Cardiac fibroblast (primary cell): Measurements from ENCODE around the gene C3orf18.

Experiments
- DNase-seq, 2 donors: peaks; one replicate each; pipeline versions ENCODE4 v3.0.0 to v3.0.0-alpha.2; 2010; ENCODE audit warnings: low read depth in 2 of 2
- H3K4me3 ChIP-seq, 2 donors: replicated peaks in 1 of 2; 1 replicate in 1 of 2; 2 replicates in 1 of 2; pipeline ENCODE4 v1.5.1; 2011; ENCODE audit warnings: low read depth in 2 of 2, low read length in 2 of 2, mild to moderate bottlenecking in 2 of 2, moderate library complexity in 1 of 2
- TF ChIP-seq, protein P1 (sequence below): IDR thresholded peaks from one replicate; pipeline ENCODE4 v1.5.1; 2011; ENCODE audit warnings: low read depth, mild to moderate bottlenecking, low read length, inconsistent platforms

The C3orf18 gene

DNA sequence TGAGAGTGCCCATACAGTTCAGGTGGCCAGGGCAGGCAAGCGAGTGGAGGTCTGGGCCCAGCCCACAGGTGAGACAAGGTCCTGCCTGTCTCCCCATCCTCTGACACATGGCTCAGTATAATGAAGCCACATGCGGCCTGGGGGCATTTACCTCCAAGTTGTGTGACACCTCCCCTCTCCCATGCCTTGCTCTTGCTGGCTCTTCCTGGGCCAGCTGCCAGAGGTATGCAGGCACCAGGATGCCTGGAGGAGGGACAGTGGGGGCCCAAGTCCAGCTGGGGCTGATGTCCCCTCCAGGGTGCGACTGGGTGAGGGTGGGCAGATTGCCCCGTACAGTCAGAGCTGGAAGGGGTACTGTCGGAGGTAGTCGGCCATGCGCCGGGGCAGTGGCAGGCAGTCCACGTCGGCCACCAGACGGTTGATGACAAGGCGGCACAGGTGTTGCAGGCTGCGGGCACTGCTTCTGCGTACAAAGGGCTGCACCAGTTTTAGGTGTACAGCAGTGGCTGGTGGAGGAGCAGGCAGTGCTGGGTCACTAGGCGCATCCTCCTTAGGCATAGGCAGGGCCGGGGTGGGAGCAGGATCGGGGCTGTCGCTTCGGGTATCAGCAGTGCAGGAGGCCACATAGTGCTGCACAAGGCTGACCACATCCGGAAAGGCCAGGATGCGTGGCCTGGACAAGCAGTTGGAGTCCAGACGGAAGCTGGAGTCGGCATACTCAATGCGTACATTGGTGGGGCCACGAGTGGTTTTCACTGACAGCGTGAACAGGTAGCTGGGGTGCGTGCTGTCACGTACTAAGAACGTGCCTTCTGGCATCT, 39.9 kb upstream of the C3orf18 start:
- DNase-seq, result no peak
- TF ChIP-seq, protein P1, sequence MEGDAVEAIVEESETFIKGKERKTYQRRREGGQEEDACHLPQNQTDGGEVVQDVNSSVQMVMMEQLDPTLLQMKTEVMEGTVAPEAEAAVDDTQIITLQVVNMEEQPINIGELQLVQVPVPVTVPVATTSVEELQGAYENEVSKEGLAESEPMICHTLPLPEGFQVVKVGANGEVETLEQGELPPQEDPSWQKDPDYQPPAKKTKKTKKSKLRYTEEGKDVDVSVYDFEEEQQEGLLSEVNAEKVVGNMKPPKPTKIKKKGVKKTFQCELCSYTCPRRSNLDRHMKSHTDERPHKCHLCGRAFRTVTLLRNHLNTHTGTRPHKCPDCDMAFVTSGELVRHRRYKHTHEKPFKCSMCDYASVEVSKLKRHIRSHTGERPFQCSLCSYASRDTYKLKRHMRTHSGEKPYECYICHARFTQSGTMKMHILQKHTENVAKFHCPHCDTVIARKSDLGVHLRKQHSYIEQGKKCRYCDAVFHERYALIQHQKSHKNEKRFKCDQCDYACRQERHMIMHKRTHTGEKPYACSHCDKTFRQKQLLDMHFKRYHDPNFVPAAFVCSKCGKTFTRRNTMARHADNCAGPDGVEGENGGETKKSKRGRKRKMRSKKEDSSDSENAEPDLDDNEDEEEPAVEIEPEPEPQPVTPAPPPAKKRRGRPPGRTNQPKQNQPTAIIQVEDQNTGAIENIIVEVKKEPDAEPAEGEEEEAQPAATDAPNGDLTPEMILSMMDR, result no peak
- H3K4me3 ChIP-seq, result no peak overlapping the region

- TF ChIP-seq, protein P1, result no peak
- H3K4me3 ChIP-seq, result no peak overlapping the region
- DNase-seq, result no peak
Observed at GRCh38 chr3:50606596-50606995, 39.0 kb upstream of the C3orf18 start.

DNA sequence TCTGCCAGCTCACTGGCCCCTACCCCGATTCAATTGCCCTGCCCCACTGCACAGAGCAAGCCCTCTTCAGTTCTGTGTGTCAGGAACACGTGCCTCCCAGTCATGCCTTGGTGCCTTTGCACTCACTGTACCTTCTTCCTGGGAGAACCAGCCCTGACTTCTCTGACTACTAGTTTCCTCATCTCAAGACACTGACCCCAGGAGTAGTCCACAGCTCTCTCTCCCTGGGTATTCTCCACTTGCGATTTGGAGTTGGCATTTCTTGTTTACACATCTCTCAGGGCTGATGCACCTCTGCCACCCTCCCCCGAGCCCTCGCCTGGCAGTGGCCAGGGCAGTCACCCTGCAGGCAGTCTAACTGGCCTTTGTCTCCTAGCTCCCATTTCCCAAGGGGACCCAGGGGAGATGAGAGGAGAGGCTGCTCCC, 38.4 kb upstream of the C3orf18 start:
- no peak overlapping the region for H3K4me3 ChIP-seq

DNA sequence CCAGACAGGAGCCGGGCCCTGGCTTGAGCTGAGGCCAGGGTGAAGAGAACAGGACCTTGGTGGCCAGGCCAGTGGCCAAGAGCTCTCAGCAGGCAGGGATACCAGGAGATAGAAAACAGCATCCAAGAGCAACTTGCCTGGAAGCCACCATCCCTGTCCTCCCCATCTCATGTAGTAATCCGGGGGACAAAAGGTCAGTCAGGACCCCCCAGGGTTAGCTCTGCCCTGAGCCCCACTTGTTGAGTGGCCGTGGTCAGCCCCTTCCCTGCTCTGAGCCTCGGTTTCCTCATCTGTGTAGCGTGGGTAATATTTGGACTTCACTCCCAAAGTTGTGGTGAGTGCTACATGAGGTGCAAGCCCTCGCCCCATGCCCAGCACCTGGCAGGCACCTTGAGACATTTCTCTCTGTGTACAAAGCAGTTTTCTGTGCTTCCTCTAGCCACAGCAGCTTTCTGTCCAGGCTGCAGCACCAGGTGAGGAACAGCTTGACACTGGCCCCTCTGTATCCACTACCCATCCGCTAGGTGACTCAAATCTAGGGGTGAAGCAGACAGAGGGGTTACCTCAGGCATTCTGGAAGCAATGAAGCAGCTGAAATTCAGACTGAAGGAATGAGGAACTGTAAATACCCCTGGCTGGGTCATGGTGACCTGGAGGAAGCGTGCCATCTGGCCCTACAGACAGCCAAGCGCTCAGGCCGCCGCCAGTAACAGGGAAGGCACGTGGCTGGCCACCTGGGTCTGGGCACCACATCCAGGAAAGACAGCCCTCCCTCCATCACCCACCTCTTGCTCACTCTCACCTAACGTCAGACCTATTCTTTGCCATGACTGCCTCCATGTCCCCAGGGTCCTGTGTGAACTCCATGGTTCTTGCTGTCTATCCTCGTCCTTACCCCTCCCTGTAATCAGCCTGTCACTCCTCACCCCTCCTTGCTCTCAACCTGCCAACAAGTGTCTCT, 37.4 kb upstream of the C3orf18 start:
- no peak for DNase-seq
- TF ChIP-seq, protein P1, result no peak
- H3K4me3 ChIP-seq, result no peak overlapping the region

More for the DNA sequence above, 38.4 kb upstream of the C3orf18 start:
- TF ChIP-seq, protein P1, result no peak
- DNase-seq, result no peak

DNA sequence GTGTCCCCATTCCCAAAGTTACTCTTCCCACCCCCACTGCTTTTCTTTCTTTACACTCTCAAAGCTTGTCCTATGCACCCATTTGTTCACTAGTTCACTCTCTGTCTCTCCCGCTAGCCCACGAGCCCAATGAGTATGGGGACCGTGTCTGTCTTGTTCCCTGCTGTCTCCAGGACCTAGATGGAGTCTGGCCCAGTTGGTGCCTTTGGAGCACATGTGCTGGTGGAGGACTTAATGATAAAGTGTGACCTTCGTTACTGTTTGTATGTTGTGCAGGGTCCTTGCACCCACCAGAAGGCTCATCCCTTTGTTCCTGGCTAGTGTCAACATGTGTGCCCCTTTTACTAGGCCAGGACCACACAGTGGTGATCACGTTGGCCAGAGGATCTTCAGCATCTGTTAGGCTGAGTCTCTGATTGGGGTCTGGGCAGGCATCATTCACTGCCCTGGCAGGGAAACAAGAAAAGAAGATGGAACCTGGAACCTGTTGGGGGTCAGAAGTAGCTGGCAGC, 36.6 kb upstream of the C3orf18 start:
- no peak for DNase-seq
- TF ChIP-seq, protein P1, result no peak
- no peak overlapping the region for H3K4me3 ChIP-seq

- TF ChIP-seq, protein P1, result no peak
- no peak for DNase-seq
- H3K4me3 ChIP-seq, result no peak overlapping the region
Observed at GRCh38 chr3:50603261-50604109, 35.9 kb upstream of the C3orf18 start.
